ENCODE results near the gene CBX4.

The CBX4 gene

DNA sequence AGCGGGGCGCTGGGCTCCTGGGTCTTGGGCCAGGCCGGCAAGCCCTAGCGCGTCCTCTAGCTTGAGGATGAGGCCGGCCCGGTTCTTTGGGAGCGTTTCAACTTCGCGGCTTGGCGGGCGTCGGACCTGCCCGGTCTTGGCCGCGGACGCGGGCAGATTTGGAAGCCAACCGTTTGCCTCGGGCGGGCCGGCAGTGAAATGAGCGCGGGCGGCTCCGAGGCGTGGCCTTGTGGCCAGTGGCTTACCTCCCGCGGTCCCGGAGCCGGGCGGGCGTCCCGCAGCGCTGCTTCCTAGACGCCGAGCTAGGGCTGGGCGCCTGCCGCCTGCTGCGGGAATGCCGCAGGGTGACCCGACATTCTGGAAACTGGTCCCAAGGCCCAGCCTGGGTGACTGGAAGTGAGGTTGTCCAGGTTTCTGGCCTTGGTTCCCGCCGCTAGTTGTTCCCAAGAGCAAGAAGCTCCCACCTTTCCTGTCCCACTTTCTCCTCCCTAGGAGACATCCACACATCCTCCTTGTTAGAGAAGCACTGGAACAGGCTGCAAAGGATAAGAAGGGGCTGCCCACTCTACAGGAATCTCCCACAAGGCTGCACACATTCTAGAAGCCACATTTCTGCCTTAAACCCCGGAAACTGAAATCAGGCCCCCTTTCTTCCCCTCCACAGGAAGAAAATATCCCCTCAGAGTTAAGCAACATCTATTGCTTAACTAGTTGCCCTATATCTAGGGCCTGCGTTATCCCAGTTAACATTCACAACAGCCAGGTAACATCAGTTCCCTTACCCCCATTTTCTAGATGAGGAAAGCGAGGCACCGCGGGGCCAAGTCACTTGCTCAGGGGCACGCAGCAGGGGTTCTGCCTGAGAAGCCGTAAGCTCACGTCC is 37.8 kb downstream of the CBX4 start (continued):
- no peak for TF ChIP-seq ZNF416 (tag by site-specific recombination; IDR thresholded peaks at IDR 0.05)
- TF ChIP-seq ZNF223 (tag by site-specific recombination; IDR thresholded peaks at IDR 0.05), result no peak
- no peak; the same call in 1 of the 2 replicates for TF ChIP-seq ZNF398 (tag by site-specific recombination; IDR thresholded peaks at IDR 0.05)
- no peak for TF ChIP-seq ZNF211 (tag by site-specific recombination; IDR thresholded peaks at IDR 0.05; ENCODE audit: low read depth)
- TF ChIP-seq, protein P1, sequence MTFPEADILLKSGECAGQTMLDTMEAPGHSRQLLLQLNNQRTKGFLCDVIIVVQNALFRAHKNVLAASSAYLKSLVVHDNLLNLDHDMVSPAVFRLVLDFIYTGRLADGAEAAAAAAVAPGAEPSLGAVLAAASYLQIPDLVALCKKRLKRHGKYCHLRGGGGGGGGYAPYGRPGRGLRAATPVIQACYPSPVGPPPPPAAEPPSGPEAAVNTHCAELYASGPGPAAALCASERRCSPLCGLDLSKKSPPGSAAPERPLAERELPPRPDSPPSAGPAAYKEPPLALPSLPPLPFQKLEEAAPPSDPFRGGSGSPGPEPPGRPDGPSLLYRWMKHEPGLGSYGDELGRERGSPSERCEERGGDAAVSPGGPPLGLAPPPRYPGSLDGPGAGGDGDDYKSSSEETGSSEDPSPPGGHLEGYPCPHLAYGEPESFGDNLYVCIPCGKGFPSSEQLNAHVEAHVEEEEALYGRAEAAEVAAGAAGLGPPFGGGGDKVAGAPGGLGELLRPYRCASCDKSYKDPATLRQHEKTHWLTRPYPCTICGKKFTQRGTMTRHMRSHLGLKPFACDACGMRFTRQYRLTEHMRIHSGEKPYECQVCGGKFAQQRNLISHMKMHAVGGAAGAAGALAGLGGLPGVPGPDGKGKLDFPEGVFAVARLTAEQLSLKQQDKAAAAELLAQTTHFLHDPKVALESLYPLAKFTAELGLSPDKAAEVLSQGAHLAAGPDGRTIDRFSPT (tag by site-specific recombination; IDR thresholded peaks at IDR 0.05), result peak; percentile 67
- 0 out of 2 replicates have a peak, but pooled peaks have one; percentile 25 for TF ChIP-seq KLF16 (tag by site-specific recombination; IDR thresholded peaks at IDR 0.05)
- TF ChIP-seq BCL11B (tag by site-specific recombination; IDR thresholded peaks at IDR 0.05; ENCODE audit: low read depth), result no peak
- TF ChIP-seq SCRT1 (tag by site-specific recombination; IDR thresholded peaks at IDR 0.05; ENCODE audit: borderline replicate concordance), result no peak
- peak; percentile 94 for TF ChIP-seq ZIC2 (tag by site-specific recombination; IDR thresholded peaks at IDR 0.05)
- 0 out of 2 replicates have a peak, but pooled peaks have one; percentile 9 for TF ChIP-seq ZBTB17 (tag by site-specific recombination; IDR thresholded peaks at IDR 0.05)
- TF ChIP-seq ZBTB8A (tag by site-specific recombination; IDR thresholded peaks at IDR 0.05), result peak; percentile 91
- TF ChIP-seq ZNF561 (tag by site-specific recombination; IDR thresholded peaks at IDR 0.05; ENCODE audit: borderline replicate concordance), result no peak
- peak; percentile 55; the same call in 1 of the 2 replicates for TF ChIP-seq ZNF366 (tag by site-specific recombination; conservative IDR thresholded peaks at IDR 0.05)
- TF ChIP-seq ZNF600 (tag by site-specific recombination; IDR thresholded peaks at IDR 0.05), result peak; percentile 5; the same call in 1 of the 2 replicates
- no peak for TF ChIP-seq TRIM28 (IDR thresholded peaks at IDR 0.05; ENCODE audit: borderline replicate concordance, low read length)
- TF ChIP-seq ZNF433 (tag by site-specific recombination; IDR thresholded peaks at IDR 0.05; ENCODE audit: low read depth), result no peak
- no peak; the same call in 1 of the 2 replicates for TF ChIP-seq PRDM4 (tag by site-specific recombination; IDR thresholded peaks at IDR 0.05)
- TF ChIP-seq, protein P2, sequence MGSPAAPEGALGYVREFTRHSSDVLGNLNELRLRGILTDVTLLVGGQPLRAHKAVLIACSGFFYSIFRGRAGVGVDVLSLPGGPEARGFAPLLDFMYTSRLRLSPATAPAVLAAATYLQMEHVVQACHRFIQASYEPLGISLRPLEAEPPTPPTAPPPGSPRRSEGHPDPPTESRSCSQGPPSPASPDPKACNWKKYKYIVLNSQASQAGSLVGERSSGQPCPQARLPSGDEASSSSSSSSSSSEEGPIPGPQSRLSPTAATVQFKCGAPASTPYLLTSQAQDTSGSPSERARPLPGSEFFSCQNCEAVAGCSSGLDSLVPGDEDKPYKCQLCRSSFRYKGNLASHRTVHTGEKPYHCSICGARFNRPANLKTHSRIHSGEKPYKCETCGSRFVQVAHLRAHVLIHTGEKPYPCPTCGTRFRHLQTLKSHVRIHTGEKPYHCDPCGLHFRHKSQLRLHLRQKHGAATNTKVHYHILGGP (tag by site-specific recombination; IDR thresholded peaks at IDR 0.05), result no peak
- TF ChIP-seq ZNF791 (tag by site-specific recombination; IDR thresholded peaks at IDR 0.05), result no peak
- no peak for TF ChIP-seq ZFP69B (tag by site-specific recombination; IDR thresholded peaks at IDR 0.05)
- TF ChIP-seq ZNF473 (tag by site-specific recombination; IDR thresholded peaks at IDR 0.05), result no peak
- no peak for TF ChIP-seq ZNF529 (tag by site-specific recombination; IDR thresholded peaks at IDR 0.05; ENCODE audit: insufficient replicate concordance)
- TF ChIP-seq, protein P3, sequence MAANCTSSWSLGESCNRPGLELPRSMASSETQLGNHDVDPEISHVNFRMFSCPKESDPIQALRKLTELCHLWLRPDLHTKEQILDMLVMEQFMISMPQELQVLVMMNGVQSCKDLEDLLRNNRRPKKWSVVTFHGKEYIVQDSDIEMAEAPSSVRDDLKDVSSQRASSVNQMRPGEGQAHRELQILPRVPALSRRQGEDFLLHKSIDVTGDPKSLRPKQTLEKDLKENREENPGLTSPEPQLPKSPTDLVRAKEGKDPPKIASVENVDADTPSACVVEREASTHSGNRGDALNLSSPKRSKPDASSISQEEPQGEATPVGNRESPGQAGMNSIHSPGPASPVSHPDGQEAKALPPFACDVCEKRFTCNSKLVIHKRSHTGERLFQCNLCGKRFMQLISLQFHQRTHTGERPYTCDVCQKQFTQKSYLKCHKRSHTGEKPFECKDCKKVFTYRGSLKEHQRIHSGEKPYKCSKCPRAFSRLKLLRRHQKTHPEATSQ (tag by site-specific recombination; IDR thresholded peaks at IDR 0.05), result no peak
- peak; percentile 40; the same call in 1 of the 2 replicates for TF ChIP-seq ZBTB20 (tag by site-specific recombination; IDR thresholded peaks at IDR 0.05)
- TF ChIP-seq ZNF785 (tag by site-specific recombination; IDR thresholded peaks at IDR 0.05), result no peak
- TF ChIP-seq ZSCAN18 (tag by site-specific recombination; IDR thresholded peaks at IDR 0.05), result no peak
- TF ChIP-seq ZNF239 (tag by site-specific recombination; IDR thresholded peaks at IDR 0.05), result no peak
- TF ChIP-seq PRDM1 (tag by site-specific recombination; IDR thresholded peaks at IDR 0.05), result peak; percentile 72
